HEK293 (cell line): ENCODE data around the gene TEX30.

Source experiments
- GFI1B ChIP-seq: fragments of 450-650 bp; formaldehyde crosslinking; IDR thresholded peaks from 2 replicates; pipeline ENCODE4 v1.5.1; 2016; ENCODE audit warnings: missing biosample characterization, missing genetic modification characterization
- GLI2 ChIP-seq: fragments of 450-650 bp; formaldehyde crosslinking; IDR thresholded peaks from 2 replicates; pipeline ENCODE4; 2017; ENCODE audit warnings: missing biosample characterization, missing genetic modification characterization, low read depth, borderline replicate concordance
- IKZF3 ChIP-seq: fragments of 450-650 bp; IDR thresholded peaks from 2 replicates; pipeline ENCODE4 v1.5.0; 2018; ENCODE audit warnings: missing biosample characterization, mild to moderate bottlenecking, missing genetic modification characterization, moderate library complexity
- KLF10 ChIP-seq: fragments of 450-650 bp; IDR thresholded peaks from 2 replicates; pipeline ENCODE4 v1.5.1; 2018; ENCODE audit warnings: missing biosample characterization, mild to moderate bottlenecking, missing genetic modification characterization
- KLF16 ChIP-seq: fragments of 450-650 bp; formaldehyde crosslinking; IDR thresholded peaks from 2 replicates; pipeline ENCODE4 v1.5.1; 2017; ENCODE audit warnings: missing biosample characterization, missing genetic modification characterization
- KLF7 ChIP-seq: fragments of 450-650 bp; formaldehyde crosslinking; IDR thresholded peaks from 2 replicates; pipeline ENCODE4 v1.5.1; 2016; ENCODE audit warnings: missing biosample characterization, missing genetic modification characterization, borderline replicate concordance
- MYNN ChIP-seq: fragments of 450-650 bp; formaldehyde crosslinking; IDR thresholded peaks from 2 replicates; pipeline ENCODE4 v1.5.1; 2016; ENCODE audit warnings: missing biosample characterization, missing genetic modification characterization, borderline replicate concordance
- ZFP69B ChIP-seq: fragments of 450-650 bp; formaldehyde crosslinking; IDR thresholded peaks from 2 replicates; pipeline ENCODE4 v1.5.1; 2016; ENCODE audit warnings: missing biosample characterization, missing genetic modification characterization
- ZNF10 ChIP-seq: fragments of 450-650 bp; formaldehyde crosslinking; IDR thresholded peaks from 2 replicates; pipeline ENCODE4 v1.5.1; 2017; ENCODE audit warnings: missing biosample characterization, missing genetic modification characterization
- ZNF223 ChIP-seq: fragments of 450-650 bp; formaldehyde crosslinking; IDR thresholded peaks from 2 replicates; pipeline ENCODE4 v1.5.1; 2016; ENCODE audit warnings: missing biosample characterization, missing genetic modification characterization
- ZNF335 ChIP-seq: fragments of 450-650 bp; formaldehyde crosslinking; conservative IDR thresholded peaks from 2 replicates; pipeline ENCODE4 v1.5.1; 2016; ENCODE audit warnings: missing biosample characterization, missing genetic modification characterization
- ZNF473 ChIP-seq: fragments of 450-650 bp; formaldehyde crosslinking; IDR thresholded peaks from 2 replicates; pipeline ENCODE4 v1.5.1; 2017; ENCODE audit warnings: missing biosample characterization, missing genetic modification characterization
- ZNF48 ChIP-seq: fragments of 450-650 bp; formaldehyde crosslinking; IDR thresholded peaks from 2 replicates; pipeline ENCODE4 v1.5.1; 2016; ENCODE audit warnings: missing biosample characterization, missing genetic modification characterization
- ZNF510 ChIP-seq: fragments of 450-650 bp; formaldehyde crosslinking; IDR thresholded peaks from 2 replicates; pipeline ENCODE4 v1.5.1; 2018; ENCODE audit warnings: mild to moderate bottlenecking, missing genetic modification characterization, missing biosample characterization; ENCODE audit not compliant: insufficient replicate concordance
- ZNF548 ChIP-seq: fragments of 450-650 bp; formaldehyde crosslinking; IDR thresholded peaks from 2 replicates; pipeline ENCODE4 v1.5.1; 2016; ENCODE audit warnings: missing biosample characterization, missing genetic modification characterization
- ZSCAN30 ChIP-seq: fragments of 450-650 bp; IDR thresholded peaks from 2 replicates; pipeline ENCODE4 v1.5.1; 2018; ENCODE audit warnings: missing biosample characterization, mild to moderate bottlenecking, missing genetic modification characterization, moderate library complexity
- ZXDB ChIP-seq: fragments of 450-650 bp; formaldehyde crosslinking; IDR thresholded peaks from 2 replicates; pipeline ENCODE4 v1.5.1; 2016; ENCODE audit warnings: missing biosample characterization, missing genetic modification characterization
- TF ChIP-seq, protein P1 (sequence below): fragments of 450-650 bp; formaldehyde crosslinking; IDR thresholded peaks from 2 replicates; pipeline ENCODE4 v1.5.1; 2016; ENCODE audit warnings: missing biosample characterization, missing genetic modification characterization
- TF ChIP-seq, protein P2 (sequence below): fragments of 450-650 bp; formaldehyde crosslinking; IDR thresholded peaks from 2 replicates; pipeline ENCODE4 v1.5.1; 2016; ENCODE audit warnings: missing biosample characterization, missing genetic modification characterization
- TF ChIP-seq, protein P3 (sequence below): fragments of 450-650 bp; formaldehyde crosslinking; IDR thresholded peaks from 2 replicates; pipeline ENCODE4 v1.5.1; 2016; ENCODE audit warnings: missing biosample characterization, missing genetic modification characterization
- TF ChIP-seq, protein P4 (sequence below): fragments of 450-650 bp; formaldehyde crosslinking; IDR thresholded peaks from 2 replicates; pipeline ENCODE4 v1.5.1; 2016; ENCODE audit warnings: missing biosample characterization, missing genetic modification characterization
- TF ChIP-seq, protein P5 (sequence below): fragments of 450-650 bp; formaldehyde crosslinking; IDR thresholded peaks from 2 replicates; pipeline ENCODE4 v1.5.1; 2017; ENCODE audit warnings: missing biosample characterization, missing genetic modification characterization
- TF ChIP-seq, protein P6 (sequence below): fragments of 450-650 bp; formaldehyde crosslinking; optimal IDR thresholded peaks from 2 replicates; pipeline ENCODE3; 2016; ENCODE audit warnings: missing biosample characterization, mild to moderate bottlenecking, missing genetic modification characterization

The TEX30 gene

DNA sequence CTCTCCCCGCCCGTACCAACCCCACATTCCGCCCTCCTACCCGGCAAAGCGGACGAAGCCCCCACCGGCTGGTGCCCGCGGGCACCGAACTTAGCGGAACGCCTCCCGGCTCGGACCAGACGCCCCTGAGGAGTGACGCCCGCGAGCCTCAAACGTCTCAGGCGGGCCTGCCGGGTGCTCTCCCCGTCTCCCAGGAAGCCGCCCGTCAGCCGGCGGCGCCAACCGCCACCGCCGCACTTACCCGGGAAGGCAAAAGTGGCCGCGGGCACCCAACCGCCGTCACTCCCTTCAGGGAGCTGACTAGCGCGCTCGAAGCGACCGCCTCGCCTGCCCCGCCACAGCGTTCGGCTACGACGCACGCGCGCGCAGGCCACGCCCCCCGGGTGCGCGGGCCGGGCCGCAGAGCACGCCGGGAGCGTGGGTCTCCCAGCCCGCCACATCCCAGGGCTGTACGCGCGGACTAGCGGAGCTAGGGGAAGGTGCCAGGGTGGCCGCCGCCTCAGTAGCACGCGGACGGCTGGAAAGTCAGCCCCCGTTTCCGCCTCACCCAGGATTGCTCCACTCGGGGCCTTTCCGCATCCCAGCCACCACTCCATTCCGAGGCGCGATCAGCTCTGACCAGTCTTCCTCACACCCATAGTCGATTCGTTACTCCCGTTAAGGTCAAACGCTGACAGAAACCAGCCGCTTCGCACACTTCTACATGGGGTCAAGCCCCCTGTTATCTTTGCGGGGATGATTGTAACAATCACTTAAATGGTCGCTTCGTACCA lies at the start of gene TEX30 (continued):
- TF ChIP-seq, protein P1, sequence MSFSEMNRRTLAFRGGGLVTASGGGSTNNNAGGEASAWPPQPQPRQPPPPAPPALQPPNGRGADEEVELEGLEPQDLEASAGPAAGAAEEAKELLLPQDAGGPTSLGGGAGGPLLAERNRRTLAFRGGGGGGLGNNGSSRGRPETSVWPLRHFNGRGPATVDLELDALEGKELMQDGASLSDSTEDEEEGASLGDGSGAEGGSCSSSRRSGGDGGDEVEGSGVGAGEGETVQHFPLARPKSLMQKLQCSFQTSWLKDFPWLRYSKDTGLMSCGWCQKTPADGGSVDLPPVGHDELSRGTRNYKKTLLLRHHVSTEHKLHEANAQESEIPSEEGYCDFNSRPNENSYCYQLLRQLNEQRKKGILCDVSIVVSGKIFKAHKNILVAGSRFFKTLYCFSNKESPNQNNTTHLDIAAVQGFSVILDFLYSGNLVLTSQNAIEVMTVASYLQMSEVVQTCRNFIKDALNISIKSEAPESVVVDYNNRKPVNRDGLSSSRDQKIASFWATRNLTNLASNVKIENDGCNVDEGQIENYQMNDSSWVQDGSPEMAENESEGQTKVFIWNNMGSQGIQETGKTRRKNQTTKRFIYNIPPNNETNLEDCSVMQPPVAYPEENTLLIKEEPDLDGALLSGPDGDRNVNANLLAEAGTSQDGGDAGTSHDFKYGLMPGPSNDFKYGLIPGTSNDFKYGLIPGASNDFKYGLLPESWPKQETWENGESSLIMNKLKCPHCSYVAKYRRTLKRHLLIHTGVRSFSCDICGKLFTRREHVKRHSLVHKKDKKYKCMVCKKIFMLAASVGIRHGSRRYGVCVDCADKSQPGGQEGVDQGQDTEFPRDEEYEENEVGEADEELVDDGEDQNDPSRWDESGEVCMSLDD (tag by site-specific recombination): no peak
- TF ChIP-seq, protein P2, sequence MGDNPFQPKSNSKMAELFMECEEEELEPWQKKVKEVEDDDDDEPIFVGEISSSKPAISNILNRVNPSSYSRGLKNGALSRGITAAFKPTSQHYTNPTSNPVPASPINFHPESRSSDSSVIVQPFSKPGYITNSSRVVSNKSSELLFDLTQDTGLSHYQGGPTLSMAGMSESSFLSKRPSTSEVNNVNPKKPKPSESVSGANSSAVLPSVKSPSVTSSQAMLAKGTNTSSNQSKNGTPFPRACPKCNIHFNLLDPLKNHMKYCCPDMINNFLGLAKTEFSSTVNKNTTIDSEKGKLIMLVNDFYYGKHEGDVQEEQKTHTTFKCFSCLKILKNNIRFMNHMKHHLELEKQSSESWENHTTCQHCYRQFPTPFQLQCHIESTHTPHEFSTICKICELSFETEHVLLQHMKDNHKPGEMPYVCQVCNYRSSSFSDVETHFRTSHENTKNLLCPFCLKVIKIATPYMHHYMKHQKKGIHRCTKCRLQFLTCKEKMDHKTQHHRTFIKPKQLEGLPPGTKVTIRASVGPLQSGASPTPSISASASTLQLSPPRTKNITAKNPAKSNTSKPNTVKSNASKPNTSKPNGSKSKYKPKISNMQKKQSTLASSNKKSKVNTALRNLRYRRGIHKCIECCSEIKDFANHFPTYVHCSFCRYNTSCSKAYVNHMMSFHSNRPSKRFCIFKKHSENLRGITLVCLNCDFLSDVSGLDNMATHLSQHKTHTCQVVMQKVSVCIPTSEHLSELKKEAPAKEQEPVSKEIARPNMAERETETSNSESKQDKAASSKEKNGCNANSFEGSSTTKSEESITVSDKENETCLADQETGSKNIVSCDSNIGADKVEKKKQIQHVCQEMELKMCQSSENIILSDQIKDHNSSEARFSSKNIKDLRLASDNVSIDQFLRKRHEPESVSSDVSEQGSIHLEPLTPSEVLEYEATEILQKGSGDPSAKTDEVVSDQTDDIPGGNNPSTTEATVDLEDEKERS (tag by site-specific recombination): no peak
- TF ChIP-seq, protein P3, sequence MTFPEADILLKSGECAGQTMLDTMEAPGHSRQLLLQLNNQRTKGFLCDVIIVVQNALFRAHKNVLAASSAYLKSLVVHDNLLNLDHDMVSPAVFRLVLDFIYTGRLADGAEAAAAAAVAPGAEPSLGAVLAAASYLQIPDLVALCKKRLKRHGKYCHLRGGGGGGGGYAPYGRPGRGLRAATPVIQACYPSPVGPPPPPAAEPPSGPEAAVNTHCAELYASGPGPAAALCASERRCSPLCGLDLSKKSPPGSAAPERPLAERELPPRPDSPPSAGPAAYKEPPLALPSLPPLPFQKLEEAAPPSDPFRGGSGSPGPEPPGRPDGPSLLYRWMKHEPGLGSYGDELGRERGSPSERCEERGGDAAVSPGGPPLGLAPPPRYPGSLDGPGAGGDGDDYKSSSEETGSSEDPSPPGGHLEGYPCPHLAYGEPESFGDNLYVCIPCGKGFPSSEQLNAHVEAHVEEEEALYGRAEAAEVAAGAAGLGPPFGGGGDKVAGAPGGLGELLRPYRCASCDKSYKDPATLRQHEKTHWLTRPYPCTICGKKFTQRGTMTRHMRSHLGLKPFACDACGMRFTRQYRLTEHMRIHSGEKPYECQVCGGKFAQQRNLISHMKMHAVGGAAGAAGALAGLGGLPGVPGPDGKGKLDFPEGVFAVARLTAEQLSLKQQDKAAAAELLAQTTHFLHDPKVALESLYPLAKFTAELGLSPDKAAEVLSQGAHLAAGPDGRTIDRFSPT (tag by site-specific recombination): peak; percentile 96
- TF ChIP-seq ZNF335 (peak; percentile 85), ZNF48 (no peak), ZNF223 (tag by site-specific recombination) (no peak), MYNN (tag by site-specific recombination) (no peak), ZNF548 (tag by site-specific recombination) (no peak), ZXDB (peak; percentile 18), ZSCAN30 (peak; percentile 77; the same call in 1 of the 2 replicates), ZFP69B (tag by site-specific recombination) (no peak), GFI1B (no peak), KLF16 (no peak), IKZF3 (tag by site-specific recombination) (no peak), GLI2 (tag by site-specific recombination) (no peak), ZNF10 (tag by site-specific recombination) (no peak), ZNF473 (no peak), ZNF510 (tag by site-specific recombination) (no peak), KLF10 (tag by site-specific recombination) (peak; percentile 54), KLF7 (tag by site-specific recombination) (no peak)
- TF ChIP-seq, protein P4, sequence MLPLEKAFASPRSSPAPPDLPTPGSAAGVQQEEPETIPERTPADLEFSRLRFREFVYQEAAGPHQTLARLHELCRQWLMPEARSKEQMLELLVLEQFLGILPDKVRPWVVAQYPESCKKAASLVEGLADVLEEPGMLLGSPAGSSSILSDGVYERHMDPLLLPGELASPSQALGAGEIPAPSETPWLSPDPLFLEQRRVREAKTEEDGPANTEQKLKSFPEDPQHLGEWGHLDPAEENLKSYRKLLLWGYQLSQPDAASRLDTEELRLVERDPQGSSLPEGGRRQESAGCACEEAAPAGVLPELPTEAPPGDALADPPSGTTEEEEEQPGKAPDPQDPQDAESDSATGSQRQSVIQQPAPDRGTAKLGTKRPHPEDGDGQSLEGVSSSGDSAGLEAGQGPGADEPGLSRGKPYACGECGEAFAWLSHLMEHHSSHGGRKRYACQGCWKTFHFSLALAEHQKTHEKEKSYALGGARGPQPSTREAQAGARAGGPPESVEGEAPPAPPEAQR (tag by site-specific recombination): no peak
- TF ChIP-seq, protein P5, sequence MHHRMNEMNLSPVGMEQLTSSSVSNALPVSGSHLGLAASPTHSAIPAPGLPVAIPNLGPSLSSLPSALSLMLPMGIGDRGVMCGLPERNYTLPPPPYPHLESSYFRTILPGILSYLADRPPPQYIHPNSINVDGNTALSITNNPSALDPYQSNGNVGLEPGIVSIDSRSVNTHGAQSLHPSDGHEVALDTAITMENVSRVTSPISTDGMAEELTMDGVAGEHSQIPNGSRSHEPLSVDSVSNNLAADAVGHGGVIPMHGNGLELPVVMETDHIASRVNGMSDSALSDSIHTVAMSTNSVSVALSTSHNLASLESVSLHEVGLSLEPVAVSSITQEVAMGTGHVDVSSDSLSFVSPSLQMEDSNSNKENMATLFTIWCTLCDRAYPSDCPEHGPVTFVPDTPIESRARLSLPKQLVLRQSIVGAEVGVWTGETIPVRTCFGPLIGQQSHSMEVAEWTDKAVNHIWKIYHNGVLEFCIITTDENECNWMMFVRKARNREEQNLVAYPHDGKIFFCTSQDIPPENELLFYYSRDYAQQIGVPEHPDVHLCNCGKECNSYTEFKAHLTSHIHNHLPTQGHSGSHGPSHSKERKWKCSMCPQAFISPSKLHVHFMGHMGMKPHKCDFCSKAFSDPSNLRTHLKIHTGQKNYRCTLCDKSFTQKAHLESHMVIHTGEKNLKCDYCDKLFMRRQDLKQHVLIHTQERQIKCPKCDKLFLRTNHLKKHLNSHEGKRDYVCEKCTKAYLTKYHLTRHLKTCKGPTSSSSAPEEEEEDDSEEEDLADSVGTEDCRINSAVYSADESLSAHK (tag by site-specific recombination): no peak
- TF ChIP-seq, protein P6, sequence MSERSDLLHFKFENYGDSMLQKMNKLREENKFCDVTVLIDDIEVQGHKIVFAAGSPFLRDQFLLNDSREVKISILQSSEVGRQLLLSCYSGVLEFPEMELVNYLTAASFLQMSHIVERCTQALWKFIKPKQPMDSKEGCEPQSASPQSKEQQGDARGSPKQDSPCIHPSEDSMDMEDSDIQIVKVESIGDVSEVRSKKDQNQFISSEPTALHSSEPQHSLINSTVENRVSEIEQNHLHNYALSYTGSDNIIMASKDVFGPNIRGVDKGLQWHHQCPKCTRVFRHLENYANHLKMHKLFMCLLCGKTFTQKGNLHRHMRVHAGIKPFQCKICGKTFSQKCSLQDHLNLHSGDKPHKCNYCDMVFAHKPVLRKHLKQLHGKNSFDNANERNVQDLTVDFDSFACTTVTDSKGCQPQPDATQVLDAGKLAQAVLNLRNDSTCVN (tag by site-specific recombination): peak; percentile 93
